ENCODE measurements around the gene NLRP13. TPM values are rescaled to one million over a fixed set of nuclear protein-coding genes. Genes with fewer than 3 reads are reported as not detected.
"Not testable (repeated sequence)": the region's sequence is repeated elsewhere in the genome, so short reads cannot be mapped to it uniquely, and the experiment has no call there.

The NLRP13 gene
- total RNA-seq, 1 donor from 2014 or later: not detected

- TF ChIP-seq CTCF (conservative IDR thresholded peaks at IDR 0.05; ENCODE audit: low read depth, low read length): no peak
- no peak for DNase-seq (ENCODE audit: low read depth)
- no peak within 1 kb of the TSS for H3K4me3 ChIP-seq (ENCODE audit: low read depth, low read length)
Measured at GRCh38 chr19:55947532-55947931, 15.4 kb upstream of the NLRP13 start, which contains the start of gene NLRP8. Gene NLRP8, plus strand, starts transcription at chr19:55947832.

DNA sequence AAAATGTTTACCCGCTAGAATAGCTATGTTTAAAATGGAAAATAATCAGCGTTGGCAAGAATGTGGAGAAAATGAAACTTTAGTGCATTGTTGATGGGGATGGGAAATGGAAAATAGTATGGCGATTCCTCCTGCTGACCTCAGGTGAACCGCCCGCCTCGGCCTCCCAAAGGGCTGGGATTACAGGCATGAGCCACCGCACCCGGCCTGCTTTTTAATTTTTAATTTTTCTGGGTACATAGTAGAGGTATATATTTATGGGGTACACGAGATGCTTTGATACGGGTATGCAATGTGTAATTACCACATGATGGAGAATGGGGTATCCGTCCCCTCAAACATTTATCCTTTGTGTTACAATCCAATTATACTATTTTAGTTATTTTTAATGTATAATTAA, 8.2 kb upstream of the NLRP13 start:
- no peak for DNase-seq (ENCODE audit: low read depth)
- no peak overlapping the region for H3K4me3 ChIP-seq (ENCODE audit: low read depth, low read length)
- no peak for TF ChIP-seq CTCF (conservative IDR thresholded peaks at IDR 0.05; ENCODE audit: low read depth, low read length)

DNA sequence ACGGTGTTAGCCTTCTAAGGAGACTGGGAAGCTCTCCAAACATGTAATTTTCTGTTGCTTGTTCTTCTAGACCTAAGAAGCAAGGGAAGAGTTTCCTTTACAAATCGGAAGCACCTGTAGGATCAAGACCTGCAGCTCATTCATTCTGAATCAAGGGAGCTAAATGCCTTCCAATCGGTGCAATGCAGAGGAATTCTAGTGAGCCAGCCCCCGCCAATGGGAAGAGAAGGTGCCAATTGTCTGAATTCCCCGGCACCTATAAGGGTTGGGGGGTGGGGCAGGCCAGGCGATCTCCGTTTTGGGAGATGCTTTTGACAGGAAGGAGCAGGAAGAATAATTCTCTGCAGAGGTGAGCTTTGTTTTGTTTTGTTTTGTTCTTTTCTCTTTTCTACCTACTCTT, 7.1 kb upstream of the NLRP13 start:
- TF ChIP-seq CTCF (conservative IDR thresholded peaks at IDR 0.05; ENCODE audit: low read depth, low read length): no peak
- H3K4me3 ChIP-seq (ENCODE audit: low read depth, low read length): no peak overlapping the region
- DNase-seq (ENCODE audit: low read depth): no peak

DNA sequence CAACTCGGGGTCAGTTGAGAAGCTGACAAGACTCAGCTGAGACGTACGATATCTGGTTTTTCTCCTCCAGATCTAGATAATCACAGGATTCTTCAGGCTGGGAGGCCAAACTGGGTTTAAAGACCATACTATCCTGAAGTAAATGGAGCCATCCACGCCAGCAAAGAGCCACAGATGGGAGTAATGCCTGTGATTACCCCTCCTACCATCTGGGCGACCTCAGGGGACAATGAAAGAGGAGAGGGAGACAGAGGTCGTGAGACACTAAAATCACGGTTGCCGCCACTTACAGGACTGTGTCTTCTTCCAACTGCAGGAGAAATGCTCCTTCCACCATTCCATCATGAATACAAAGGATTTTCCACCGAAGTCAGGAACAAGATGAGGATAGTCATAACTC, 3.1 kb upstream of the NLRP13 start:
- TF ChIP-seq CTCF (conservative IDR thresholded peaks at IDR 0.05; ENCODE audit: low read depth, low read length): no peak
- DNase-seq (ENCODE audit: low read depth): no peak
- H3K4me3 ChIP-seq (ENCODE audit: low read depth, low read length): no peak overlapping the region

DNA sequence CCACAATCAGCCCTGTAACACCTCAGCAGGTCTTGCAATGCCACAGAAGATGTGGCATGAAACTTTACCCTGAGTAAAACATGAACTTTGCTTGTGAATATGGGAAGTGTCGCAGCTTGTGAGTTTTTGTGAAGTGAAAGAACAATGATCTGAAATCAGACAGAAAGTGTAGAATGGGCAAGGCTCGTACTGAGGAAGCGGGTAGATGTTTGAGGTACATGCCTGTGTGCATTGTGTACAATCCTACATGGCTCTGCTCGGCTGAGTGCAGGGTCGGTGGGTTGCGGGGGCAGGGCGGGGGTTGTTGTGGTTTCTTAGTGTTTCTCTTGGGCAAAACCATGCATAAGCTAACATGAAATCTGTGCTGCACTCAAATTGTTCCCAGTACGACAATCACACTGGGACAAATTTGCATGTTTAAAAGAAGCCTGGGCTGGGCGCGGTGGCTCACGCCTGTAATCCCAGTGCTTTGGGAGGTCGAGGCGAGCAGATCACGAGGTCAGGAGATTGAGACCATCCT, 1.1 kb downstream of the NLRP13 start:
- no peak for DNase-seq (ENCODE audit: low read depth)
- TF ChIP-seq CTCF (conservative IDR thresholded peaks at IDR 0.05; ENCODE audit: low read depth, low read length): no peak
- H3K4me3 ChIP-seq (ENCODE audit: low read depth, low read length): no peak overlapping the region

- not testable (repeated sequence) for DNase-seq (ENCODE audit: low read depth); H3K4me3 ChIP-seq (ENCODE audit: low read depth, low read length)
Measured at GRCh38 chr19:55929258-55929657, 2.9 kb downstream of the NLRP13 start.

GRCh38 chr19:55927991-55928390, 4.1 kb downstream of the NLRP13 start:
- no peak overlapping the region for H3K4me3 ChIP-seq (ENCODE audit: low read depth, low read length)
- no peak for DNase-seq (ENCODE audit: low read depth)
- TF ChIP-seq CTCF (conservative IDR thresholded peaks at IDR 0.05; ENCODE audit: low read depth, low read length): no peak
